Activated effector memory CD4-positive, alpha-beta T cell treated with Interleukin-2 at 50 U/mL for 16 hours (primary cell): ENCODE data around the gene CDK5R2.

ENCODE experiments used
- DNase-seq: peaks from one replicate; pipeline ENCODE4 v3.0.0-alpha.2; 2020

Gene CDK5R2

GRCh38 chr2:219010162-219010756 lies 50.8 kb downstream of the CDK5R2 start:
- DNase-seq: no peak

DNA sequence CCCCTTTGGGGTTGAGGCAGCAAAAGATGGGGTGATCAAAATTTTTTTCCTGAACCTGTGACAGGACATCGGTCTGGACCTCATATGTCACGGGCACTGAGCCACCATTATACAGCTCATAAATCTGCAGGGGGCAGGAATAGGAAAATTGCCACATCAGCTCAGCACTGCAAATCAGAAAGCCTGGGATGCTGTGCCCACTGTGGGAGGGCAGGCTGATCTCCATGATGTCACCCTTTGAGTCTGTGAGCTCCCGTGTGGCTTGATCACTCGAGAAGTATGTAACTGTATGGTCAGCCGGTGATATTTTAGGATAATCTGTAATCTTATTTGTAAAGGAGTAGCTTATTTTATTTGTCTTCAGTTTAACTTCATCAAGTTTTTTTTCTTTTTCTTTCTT lies 51.4 kb downstream of the CDK5R2 start:
- DNase-seq: no peak
